Panc1 (cell line): ENCODE measurements around the gene FAM89A. TPM values are rescaled to one million over a fixed set of nuclear protein-coding genes. Genes with fewer than 3 reads are reported as not detected.

Experiments used
- ATAC-seq: fragments of 200-7000 bp; cut with Tn5 transposase; 2 replicates; pipeline ENCODE4 v1.9.1; 2020; ENCODE audit warnings: mild to moderate bottlenecking, moderate library complexity
- BruUV-seq: library from RNA; stranded (reverse); fragments of 400-500 nt; replicated peaks from 2 replicates; lab custom pipeline; 2021; lab: Mats Ljungman, UMichigan
- CTCF ChIA-PET: fragments of 300-600 bp; sonication (Branson Sonifier 250); formaldehyde crosslinking; loops from one replicate; lab custom pipeline; 2022; ENCODE audit warnings: antibody characterized with exemption; lab: Charles Lee
- POLR2A ChIA-PET: fragments of 300-600 bp; sonication (Branson Sonifier 250); formaldehyde crosslinking; loops from one replicate; lab custom pipeline; 2022; ENCODE audit warnings: antibody characterized with exemption; lab: Charles Lee
- DNase-seq: peaks from one replicate; pipeline ENCODE4 v3.0.0-alpha.2; 2010; ENCODE audit warnings: low read depth, low spot score
- H3K27ac ChIP-seq: 2 replicates; pipeline ENCODE4 v1.5.1; 2011; ENCODE audit warnings: mild to moderate bottlenecking, low read length, inconsistent platforms
- H3K27me3 ChIP-seq: fragments of 200-500 bp; sonication (Bioruptor generic); 2 replicates; pipeline ENCODE4 v1.6.0; 2014; ENCODE audit warnings: low read length, inconsistent platforms; ENCODE audit not compliant: control insufficient read depth, insufficient read depth
- H3K36me3 ChIP-seq: fragments of 200-500 bp; sonication (Bioruptor generic); 2 replicates; pipeline ENCODE4 v1.5.1; 2014; ENCODE audit warnings: inconsistent platforms, mild to moderate bottlenecking, low read length, moderate library complexity; ENCODE audit not compliant: control insufficient read depth, insufficient read depth
- H3K4me1 ChIP-seq: 2 replicates; pipeline ENCODE4 v1.5.1; 2011; ENCODE audit warnings: inconsistent platforms, mild to moderate bottlenecking, low read length, moderate library complexity; ENCODE audit not compliant: control insufficient read depth, insufficient read depth
- H3K4me3 ChIP-seq, 2 experiments: 2 replicates each; pipeline ENCODE4 v1.5.1; 2011 to 2012; ENCODE audit warnings: low read depth in 2 of 2, low read length in 2 of 2, mild to moderate bottlenecking in 2 of 2, inconsistent platforms in 1 of 2, moderate library complexity in 1 of 2
- H3K9me3 ChIP-seq: fragments of 200-500 bp; sonication (Bioruptor generic); 2 replicates; pipeline ENCODE4 v1.5.1; 2014; ENCODE audit warnings: low read depth, mild to moderate bottlenecking, inconsistent platforms, low read length, moderate library complexity; ENCODE audit not compliant: control insufficient read depth, insufficient read depth
- POLR2AphosphoS5 ChIP-seq: IDR thresholded peaks from 2 replicates; pipeline ENCODE4 v1.6.1; 2012; ENCODE audit warnings: mild to moderate bottlenecking, low read depth, low read length, moderate library complexity
- REST ChIP-seq, 2 experiments: IDR thresholded peaks; 2 replicates each; pipeline ENCODE4 v1.6.1; 2011 to 2012; ENCODE audit warnings: low read depth in 2 of 2, control low read depth in 1 of 2, low read length in 1 of 2, mild to moderate bottlenecking in 1 of 2, moderate library complexity in 1 of 2; ENCODE audit not compliant: insufficient read depth in 1 of 2
- SIN3A ChIP-seq: IDR thresholded peaks from 2 replicates; pipeline ENCODE4 v1.6.1; 2012; ENCODE audit warnings: low read depth, mild to moderate bottlenecking, low read length, moderate library complexity, borderline replicate concordance; ENCODE audit not compliant: insufficient read depth
- TCF7L2 ChIP-seq: IDR thresholded peaks from 2 replicates; pipeline ENCODE4 v1.6.1; 2011; ENCODE audit warnings: mild to moderate bottlenecking, low read depth, low read length, inconsistent platforms
- in situ Hi-C: cut with HindIII; loops from 2 replicates; pipeline ENCODE4 v1.10.0; 2016; ENCODE audit warnings: low sequenced_read_pairs, low pct_unique_long_range_greater_than_20kb
- intact Hi-C: fragments of 100-400 bp; cut with micrococcal nuclease; formaldehyde crosslinking; loops from one replicate; pipeline ENCODE4 v1.10.0; 2022; ENCODE audit not compliant: unreplicated experiment
- total RNA-seq: library from RNA; stranded (reverse); gene quantifications from one replicate; pipeline ENCODE4 v1.2.1, GENCODE V29; 2021; ENCODE audit not compliant: unreplicated experiment
- TF ChIP-seq, protein P1 (sequence below): fragments of 450-650 bp; IDR thresholded peaks from 2 replicates; pipeline ENCODE4 v1.5.1; 2017; ENCODE audit warnings: mild to moderate bottlenecking

FAM89A gene
- total RNA-seq, 1 experiment from 2014 or later = 2.2 TPM

GRCh38 chr1:231084353-231084752 lies 44.3 kb upstream of the FAM89A start:
- no peak for ATAC-seq
- ChIA-PET POLR2A (no interaction called here), CTCF (no interaction called here)

GRCh38 chr1:231079163-231079562 lies 39.1 kb upstream of the FAM89A start:
- ChIA-PET POLR2A (no interaction called here), CTCF (no interaction called here)
- Histone ChIP-seq H3K27ac (no peak overlapping the region), H3K36me3 (no peaks in the 10 kb centered on the region), H3K27me3 (peaks cover 3% of the 10 kb centered on the region; the same call in 1 of the 2 replicates), H3K9me3 (no peaks in the 10 kb centered on the region), H3K4me3 (no peak overlapping the region), H3K4me1 (no peaks in the 10 kb centered on the region)
- intact Hi-C loops (no loop called here), in situ Hi-C loops (no loop called here)
- ATAC-seq (no peak), DNase-seq (no peak)
- TF ChIP-seq SIN3A (no peak), TCF7L2 (no peak), POLR2AphosphoS5 (no peak), REST (IDR thresholded peaks at IDR 0.05; ENCODE audit: insufficient read depth in 1 of 2, low read depth in 2 of 2, low read length in 1 of 2) (no peak)
- TF ChIP-seq, protein P1, sequence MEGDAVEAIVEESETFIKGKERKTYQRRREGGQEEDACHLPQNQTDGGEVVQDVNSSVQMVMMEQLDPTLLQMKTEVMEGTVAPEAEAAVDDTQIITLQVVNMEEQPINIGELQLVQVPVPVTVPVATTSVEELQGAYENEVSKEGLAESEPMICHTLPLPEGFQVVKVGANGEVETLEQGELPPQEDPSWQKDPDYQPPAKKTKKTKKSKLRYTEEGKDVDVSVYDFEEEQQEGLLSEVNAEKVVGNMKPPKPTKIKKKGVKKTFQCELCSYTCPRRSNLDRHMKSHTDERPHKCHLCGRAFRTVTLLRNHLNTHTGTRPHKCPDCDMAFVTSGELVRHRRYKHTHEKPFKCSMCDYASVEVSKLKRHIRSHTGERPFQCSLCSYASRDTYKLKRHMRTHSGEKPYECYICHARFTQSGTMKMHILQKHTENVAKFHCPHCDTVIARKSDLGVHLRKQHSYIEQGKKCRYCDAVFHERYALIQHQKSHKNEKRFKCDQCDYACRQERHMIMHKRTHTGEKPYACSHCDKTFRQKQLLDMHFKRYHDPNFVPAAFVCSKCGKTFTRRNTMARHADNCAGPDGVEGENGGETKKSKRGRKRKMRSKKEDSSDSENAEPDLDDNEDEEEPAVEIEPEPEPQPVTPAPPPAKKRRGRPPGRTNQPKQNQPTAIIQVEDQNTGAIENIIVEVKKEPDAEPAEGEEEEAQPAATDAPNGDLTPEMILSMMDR = no peak
- BruUV-seq = no TSS peak

More at GRCh38 chr1:231084353-231084752, 44.3 kb upstream of the FAM89A start:
- BruUV-seq = no TSS peak
- Histone ChIP-seq H3K36me3 (no peaks in the 10 kb centered on the region), H3K4me1 (no peaks in the 10 kb centered on the region), H3K4me3 (no peak overlapping the region), H3K9me3 (no peaks in the 10 kb centered on the region), H3K27ac (no peak overlapping the region), H3K27me3 (peaks cover 9% of the 10 kb centered on the region; the same call in 1 of the 2 replicates)
- in situ Hi-C loops = no loop called here
- intact Hi-C loops = no loop called here
- TF ChIP-seq TCF7L2 (no peak), REST (IDR thresholded peaks at IDR 0.05; ENCODE audit: insufficient read depth in 1 of 2, low read depth in 2 of 2, low read length in 1 of 2) (no peak), SIN3A (no peak), POLR2AphosphoS5 (no peak)
- TF ChIP-seq, protein P1 = no peak
- DNase-seq = no peak
